SKM-1 treated with dmso at 0.1 percent for 144 hours (cell line): ENCODE measurements around the gene RAB26.

Experiments used
- DNase-seq: peaks from one replicate; lab custom pipeline; 2025; ENCODE audit not compliant: unreplicated experiment; lab: John Stamatoyannopoulos, UW

The RAB26 gene

GRCh38 chr16:2159175-2159838 is 10.9 kb downstream of the RAB26 start:
- no peak for DNase-seq

GRCh38 chr16:2160915-2161551 is 12.6 kb downstream of the RAB26 start:
- no peak for DNase-seq

- no peak for DNase-seq
Measured at GRCh38 chr16:2161911-2162310, 13.5 kb downstream of the RAB26 start.

- DNase-seq = no peak
Measured at GRCh38 chr16:2162676-2163118, 14.3 kb downstream of the RAB26 start.

DNA sequence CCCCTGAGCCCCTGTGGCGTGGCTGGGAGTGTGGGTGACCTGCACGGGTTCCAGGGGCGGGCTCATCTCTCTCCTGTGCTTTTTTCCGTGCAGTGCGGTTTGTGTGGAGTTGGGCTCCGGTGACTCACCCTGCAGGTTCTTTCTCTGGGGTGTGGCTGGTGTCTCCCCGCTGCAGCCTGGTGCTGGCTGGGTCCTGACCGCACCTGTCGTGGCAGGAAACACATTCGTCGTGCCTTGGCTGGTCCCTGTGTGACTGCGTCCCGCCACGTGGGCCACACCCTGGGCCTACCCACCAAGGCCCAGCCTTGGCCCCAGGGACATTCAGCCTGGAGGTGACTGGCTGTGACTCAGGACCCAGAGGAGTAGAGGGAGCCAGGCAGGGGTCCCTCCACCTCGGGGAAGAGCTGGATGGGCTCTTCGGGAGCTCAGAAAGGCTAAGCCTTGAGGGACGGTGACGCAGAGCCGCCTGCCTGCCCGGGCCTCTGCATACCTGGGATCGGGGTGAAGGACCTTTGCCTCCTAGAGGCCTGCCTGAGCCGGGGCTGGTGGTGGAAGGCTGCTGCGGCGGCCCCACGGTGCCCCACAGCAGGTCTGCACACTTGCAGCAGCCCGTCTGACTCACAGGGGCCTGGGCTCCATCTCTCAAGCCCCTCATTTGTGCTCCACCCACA is 14.9 kb downstream of the RAB26 start:
- DNase-seq = no peak

GRCh38 chr16:2165861-2166260 is 17.4 kb downstream of the RAB26 start:
- DNase-seq = no peak

- no peak for DNase-seq
Measured at GRCh38 chr16:2166263-2167067, 18.0 kb downstream of the RAB26 start.

GRCh38 chr16:2167068-2167638 is 18.7 kb downstream of the RAB26 start:
- DNase-seq = no peak

- no peak for DNase-seq
Measured at GRCh38 chr16:2170080-2170479, 21.7 kb downstream of the RAB26 start.

DNA sequence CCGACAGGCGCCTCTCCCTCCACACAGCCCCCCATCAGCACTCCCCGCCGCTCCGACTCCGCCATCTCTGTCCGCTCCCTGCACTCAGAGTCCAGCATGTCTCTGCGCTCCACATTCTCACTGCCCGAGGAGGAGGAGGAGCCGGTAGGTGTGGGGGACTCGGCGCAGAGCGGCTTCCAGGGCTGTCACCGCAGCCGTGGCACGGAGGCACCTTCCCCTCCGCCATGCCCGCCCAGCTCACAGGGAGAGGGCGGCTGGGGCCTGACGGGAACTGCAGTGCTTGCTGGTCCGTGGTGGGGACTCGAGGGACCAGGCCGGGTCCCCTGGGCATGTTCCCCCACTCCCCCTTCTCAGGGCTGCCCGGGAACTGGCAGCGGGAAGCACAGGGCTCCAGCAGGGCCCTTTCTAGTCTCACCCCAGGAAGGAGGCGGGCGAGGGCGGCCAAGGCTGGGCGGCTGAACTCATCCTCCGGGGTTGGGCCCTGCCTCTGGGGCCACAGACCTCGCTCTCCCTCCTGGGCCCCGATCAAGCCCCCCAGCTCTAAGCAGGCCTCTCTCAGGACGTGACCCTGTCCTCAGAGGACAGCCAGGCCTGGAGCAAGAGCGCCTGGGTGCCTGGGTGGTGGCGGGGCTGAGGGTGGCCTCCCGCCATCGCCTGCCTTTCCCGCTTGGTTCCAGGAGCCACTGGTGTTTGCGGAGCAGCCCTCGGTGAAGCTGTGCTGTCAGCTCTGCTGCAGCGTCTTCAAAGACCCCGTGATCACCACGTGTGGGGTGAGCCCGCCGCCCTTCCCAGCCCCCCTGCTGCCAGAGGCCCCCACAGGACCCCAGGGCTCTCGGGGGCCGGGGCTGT is 22.4 kb downstream of the RAB26 start:
- DNase-seq = no peak

DNA sequence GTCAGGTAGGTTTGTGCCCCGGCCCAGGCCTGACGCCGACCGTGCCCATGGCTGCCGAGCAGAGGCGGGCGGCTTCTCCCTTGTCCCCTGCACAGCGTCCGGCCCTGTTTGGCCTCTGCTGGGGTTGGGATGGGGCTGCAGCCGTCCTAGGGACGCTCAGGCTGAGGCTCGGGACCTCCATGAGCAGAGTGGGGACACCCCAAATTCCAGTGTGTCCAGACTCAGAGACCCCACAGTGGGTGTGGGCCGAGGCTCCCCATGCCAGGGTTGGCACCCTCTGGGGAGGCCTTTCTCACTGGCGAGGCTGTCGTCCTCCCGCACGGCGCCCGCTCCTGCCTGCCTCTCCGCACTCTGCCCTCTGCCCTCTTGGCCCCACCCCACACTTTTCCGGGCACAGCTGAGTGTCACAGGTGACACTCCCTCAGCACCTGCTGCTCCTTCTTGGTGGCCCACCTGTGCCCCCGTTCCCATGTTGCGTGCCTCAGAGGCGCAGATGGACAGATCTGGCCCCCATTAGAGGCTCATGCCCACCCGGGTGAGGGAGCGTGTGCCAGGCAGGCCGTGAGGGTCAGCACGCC is 23.3 kb downstream of the RAB26 start:
- no peak for DNase-seq

DNA sequence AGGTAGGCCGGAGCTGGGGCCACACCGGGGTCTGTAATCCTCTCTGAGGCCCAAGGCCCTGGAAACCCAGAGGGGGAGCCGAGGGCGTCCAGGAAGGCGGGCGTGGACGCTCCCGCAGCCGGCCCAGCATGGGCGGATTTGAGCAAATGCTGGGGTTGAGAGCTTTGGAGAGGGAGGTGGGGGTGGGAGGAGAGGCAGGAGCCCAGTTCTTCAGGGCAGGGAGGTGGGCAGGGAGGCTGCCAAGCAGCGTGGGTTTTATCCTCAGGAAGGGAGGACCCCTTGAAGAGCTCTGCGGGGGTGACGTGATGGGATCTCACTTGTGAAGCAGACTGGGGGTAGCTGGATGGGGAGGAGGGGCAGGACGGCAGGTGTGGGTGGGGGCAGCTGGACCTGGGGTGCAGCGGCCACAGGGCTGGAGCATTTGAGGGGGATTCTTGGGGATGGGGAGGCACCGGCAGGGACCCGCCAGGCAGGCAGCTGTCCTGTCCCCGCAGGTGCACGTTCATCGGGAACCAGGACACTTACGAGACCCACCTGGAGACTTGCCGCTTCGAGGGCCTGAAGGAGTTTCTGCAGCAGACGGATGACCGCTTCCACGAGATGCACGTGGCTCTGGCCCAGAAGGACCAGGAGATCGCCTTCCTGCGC is 24.4 kb downstream of the RAB26 start:
- no peak for DNase-seq

DNA sequence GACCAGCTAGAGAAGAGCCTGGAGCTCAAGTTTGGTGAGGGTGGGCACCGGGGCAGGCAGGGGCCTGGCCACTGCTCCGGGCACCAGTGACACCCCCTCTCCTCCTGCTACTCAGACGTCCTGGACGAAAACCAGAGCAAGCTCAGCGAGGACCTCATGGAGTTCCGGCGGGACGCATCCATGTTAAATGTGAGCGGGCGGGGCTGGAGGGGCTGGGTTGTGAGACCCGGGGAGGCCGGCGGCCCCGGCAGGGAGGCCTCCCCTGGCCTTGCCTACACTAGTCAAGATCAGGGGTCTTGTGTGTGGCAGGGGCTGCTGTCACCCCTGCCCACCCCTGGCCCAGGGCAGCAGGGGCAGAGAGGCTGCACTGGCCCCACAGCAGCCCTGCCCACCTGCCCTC is 24.9 kb downstream of the RAB26 start:
- no peak for DNase-seq

DNA sequence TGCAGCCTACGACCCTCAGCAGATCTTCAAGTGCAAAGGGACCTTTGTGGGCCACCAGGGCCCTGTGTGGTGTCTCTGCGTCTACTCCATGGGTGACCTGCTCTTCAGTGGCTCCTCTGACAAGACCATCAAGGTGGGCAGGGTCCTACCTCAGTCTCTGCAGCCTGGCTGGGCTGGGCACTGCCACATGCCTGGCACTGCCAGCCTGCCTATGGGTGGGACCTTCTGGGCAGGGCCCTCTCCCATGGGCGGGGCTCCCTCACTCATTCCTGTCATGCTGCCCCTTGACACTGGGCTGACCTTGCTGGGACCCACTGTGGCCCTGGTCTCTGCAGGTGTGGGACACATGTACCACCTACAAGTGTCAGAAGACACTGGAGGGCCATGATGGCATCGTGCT is 25.5 kb downstream of the RAB26 start:
- DNase-seq = no peak

DNA sequence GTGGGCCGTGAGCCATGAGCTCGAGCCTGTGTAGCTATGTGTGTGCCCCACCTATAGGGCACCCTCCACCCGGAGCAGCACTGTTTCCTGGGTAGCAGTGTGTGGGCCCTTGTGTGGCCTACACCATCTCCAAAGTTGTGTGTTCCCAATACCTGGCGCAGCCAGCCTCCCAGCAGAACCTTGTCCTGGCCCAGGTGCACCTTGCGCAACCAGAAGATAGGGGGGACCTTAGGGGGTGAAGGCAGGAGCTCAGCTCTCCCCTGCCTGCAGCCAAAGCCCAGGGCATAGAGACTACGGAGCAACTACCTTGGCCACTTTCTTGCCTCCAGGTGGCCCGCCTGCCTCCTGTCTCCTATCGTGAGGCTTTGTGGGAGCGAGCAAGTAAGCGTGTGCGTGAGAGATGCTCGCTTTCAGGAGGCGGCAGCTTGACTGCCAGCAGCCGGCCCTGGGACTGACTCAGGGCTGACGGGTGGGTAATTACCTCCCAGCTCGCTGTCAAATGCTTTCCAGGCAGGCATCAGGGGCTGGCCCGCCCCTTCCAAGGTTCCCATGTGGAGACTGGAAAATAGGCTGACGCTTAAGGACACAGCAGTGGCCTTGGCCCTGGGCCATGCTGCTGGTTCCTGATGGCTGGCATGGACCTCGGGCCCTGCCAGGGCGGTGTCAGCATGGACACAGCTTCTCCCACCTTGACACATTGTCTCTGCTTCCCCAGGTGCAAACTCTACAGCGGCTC is 26.1 kb downstream of the RAB26 start:
- DNase-seq = no peak

DNA sequence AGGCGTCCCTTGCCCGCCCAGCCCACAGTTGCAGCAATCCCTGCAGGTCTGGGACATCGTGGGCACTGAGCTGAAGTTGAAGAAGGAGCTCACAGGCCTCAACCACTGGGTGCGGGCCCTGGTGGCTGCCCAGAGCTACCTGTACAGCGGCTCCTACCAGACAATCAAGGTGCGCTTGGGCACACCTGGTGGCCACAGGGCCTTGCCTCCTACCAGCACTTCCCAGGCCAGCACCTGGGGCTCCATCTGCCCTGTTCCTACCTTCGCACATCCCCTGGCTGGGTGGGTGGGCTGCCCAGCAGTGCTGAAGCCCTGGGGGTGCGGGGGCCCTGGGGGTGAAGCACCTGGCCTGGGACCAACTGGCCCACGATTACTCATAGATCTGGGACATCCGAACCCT is 27.0 kb downstream of the RAB26 start:
- DNase-seq = no peak

GRCh38 chr16:2176047-2176446 is 27.6 kb downstream of the RAB26 start:
- DNase-seq = no peak

DNA sequence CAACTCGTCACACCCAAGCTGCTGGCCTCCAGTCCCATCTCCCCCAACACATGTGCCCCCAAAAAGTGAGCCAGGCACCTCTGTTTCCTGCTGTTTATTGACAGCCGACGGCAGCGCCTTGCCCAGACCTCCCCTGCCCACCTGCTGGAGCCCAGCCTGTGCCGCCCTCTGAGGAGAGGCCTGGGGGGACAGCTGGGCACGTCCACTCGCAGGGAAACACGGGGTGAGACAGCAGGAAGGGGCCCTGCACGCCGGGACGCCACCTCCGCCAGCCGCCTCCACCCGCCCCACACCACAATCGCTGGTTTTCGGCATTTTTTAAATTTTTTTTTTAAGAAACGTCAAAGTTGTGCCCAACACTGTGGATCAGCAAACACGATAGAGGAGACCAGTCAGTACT is 28.7 kb downstream of the RAB26 start:
- no peak for DNase-seq

- DNase-seq = no peak
Measured at GRCh38 chr16:2177561-2177960, 29.1 kb downstream of the RAB26 start.
